NT2/D1 (cell line): ENCODE measurements around the gene ADGRE3.

ENCODE experiments used
- DNase-seq: peaks from one replicate; pipeline ENCODE4 v3.0.0-alpha.2; 2011; ENCODE audit warnings: low read depth, low spot score
- H3K27me3 ChIP-seq: 2 replicates; pipeline ENCODE4 v1.6.0; 2011; ENCODE audit warnings: mild to moderate bottlenecking; ENCODE audit not compliant: insufficient read length, insufficient read depth
- H3K36me3 ChIP-seq: 2 replicates; pipeline ENCODE4 v1.6.1; 2011; ENCODE audit warnings: mild to moderate bottlenecking, low read length, mixed read lengths; ENCODE audit not compliant: insufficient read depth, insufficient read length
- H3K4me1 ChIP-seq: 2 replicates; pipeline ENCODE4 v1.5.1; 2011; ENCODE audit not compliant: insufficient read depth, insufficient read length
- H3K4me3 ChIP-seq: 2 replicates; pipeline ENCODE4 v1.5.1; 2011; ENCODE audit warnings: low read depth; ENCODE audit not compliant: insufficient read length
- H3K9ac ChIP-seq: 2 replicates; pipeline ENCODE4 v1.6.0; 2011; ENCODE audit warnings: low read depth; ENCODE audit not compliant: insufficient read length
- H3K9me3 ChIP-seq: 2 replicates; pipeline ENCODE4 v1.5.1; 2011; ENCODE audit warnings: mild to moderate bottlenecking, low read length; ENCODE audit not compliant: insufficient read depth
- SUZ12 ChIP-seq: IDR thresholded peaks from 2 replicates; pipeline ENCODE4 v1.6.1; 2011; ENCODE audit not compliant: insufficient read length, insufficient read depth; ENCODE audit errors: extremely low read depth
- YY1 ChIP-seq: IDR thresholded peaks from 2 replicates; pipeline ENCODE4 v1.6.1; 2011; ENCODE audit not compliant: insufficient read length, insufficient read depth
- ZNF274 ChIP-seq: IDR thresholded peaks from 2 replicates; pipeline ENCODE4 v1.6.1; 2011; ENCODE audit warnings: mild to moderate bottlenecking, low read depth, low read length

The ADGRE3 gene

GRCh38 chr19:14683439-14683838 lies 8.8 kb upstream of the ADGRE3 start:
- H3K27me3 ChIP-seq = peaks cover 3% of the 10 kb centered on the region
- no peaks in the 10 kb centered on the region for H3K9me3 ChIP-seq
- H3K4me1 ChIP-seq = no peaks in the 10 kb centered on the region
- no peak for DNase-seq
- H3K9ac ChIP-seq = no peak overlapping the region
- H3K36me3 ChIP-seq = no peaks in the 10 kb centered on the region
- TF ChIP-seq SUZ12 (no peak), ZNF274 (no peak), YY1 (no peak)
- no peak overlapping the region for H3K4me3 ChIP-seq

GRCh38 chr19:14682084-14682483 lies 7.4 kb upstream of the ADGRE3 start:
- H3K9me3 ChIP-seq = no peaks in the 10 kb centered on the region
- H3K36me3 ChIP-seq = no peaks in the 10 kb centered on the region
- peaks cover 3% of the 10 kb centered on the region for H3K27me3 ChIP-seq
- no peak for DNase-seq
- TF ChIP-seq ZNF274 (no peak), YY1 (no peak), SUZ12 (no peak)
- no peak overlapping the region for H3K9ac ChIP-seq
- no peak overlapping the region for H3K4me3 ChIP-seq
- no peaks in the 10 kb centered on the region for H3K4me1 ChIP-seq

- peaks cover 3% of the 10 kb centered on the region for H3K27me3 ChIP-seq
- H3K4me3 ChIP-seq = no peak overlapping the region
- H3K9me3 ChIP-seq = no peaks in the 10 kb centered on the region
- DNase-seq = no peak
- no peak overlapping the region for H3K9ac ChIP-seq
- no peak for TF ChIP-seq ZNF274
- no peak for TF ChIP-seq YY1
- no peak for TF ChIP-seq SUZ12
- H3K4me1 ChIP-seq = no peaks in the 10 kb centered on the region
- no peaks in the 10 kb centered on the region for H3K36me3 ChIP-seq
Observed at GRCh38 chr19:14678199-14678598, 3.6 kb upstream of the ADGRE3 start.

DNA sequence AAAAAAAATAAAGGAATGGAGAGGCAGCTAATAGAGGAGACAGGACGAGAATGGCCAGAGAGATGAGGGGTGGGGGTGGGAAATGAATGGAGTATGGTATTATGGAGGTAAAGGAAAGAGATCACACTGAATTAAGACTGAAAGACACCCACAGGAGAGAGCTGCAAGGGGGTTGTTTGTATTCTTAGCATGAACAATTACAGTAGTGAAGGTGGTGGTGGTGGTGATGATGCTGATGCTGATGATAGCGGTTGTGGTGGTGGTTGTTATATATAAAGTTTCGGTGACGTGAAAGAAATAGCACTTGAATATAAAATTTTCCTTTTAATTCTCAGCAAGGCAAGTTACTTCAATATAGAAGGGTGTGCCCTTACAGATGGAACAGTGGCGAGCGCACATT lies 2.8 kb upstream of the ADGRE3 start:
- no peak for TF ChIP-seq SUZ12
- no peak for TF ChIP-seq YY1
- no peak for TF ChIP-seq ZNF274
- Histone ChIP-seq H3K9me3 (no peaks in the 10 kb centered on the region), H3K9ac (no peak overlapping the region), H3K4me3 (no peak overlapping the region), H3K4me1 (no peaks in the 10 kb centered on the region), H3K27me3 (peaks cover 3% of the 10 kb centered on the region), H3K36me3 (no peaks in the 10 kb centered on the region)
- DNase-seq = no peak

GRCh38 chr19:14676762-14677161 lies 2.1 kb upstream of the ADGRE3 start:
- DNase-seq = no peak
- no peaks in the 10 kb centered on the region for H3K36me3 ChIP-seq
- no peaks in the 10 kb centered on the region for H3K9me3 ChIP-seq
- no peaks in the 10 kb centered on the region for H3K4me1 ChIP-seq
- H3K9ac ChIP-seq = no peak overlapping the region
- H3K4me3 ChIP-seq = no peak overlapping the region
- H3K27me3 ChIP-seq = no peaks in the 10 kb centered on the region
- no peak for TF ChIP-seq YY1
- TF ChIP-seq ZNF274 = no peak
- no peak for TF ChIP-seq SUZ12

- TF ChIP-seq YY1 = no peak
- no peak for TF ChIP-seq SUZ12
- no peak for TF ChIP-seq ZNF274
- no peak for DNase-seq
Observed at GRCh38 chr19:14673088-14673487, 1.6 kb downstream of the ADGRE3 start.

DNA sequence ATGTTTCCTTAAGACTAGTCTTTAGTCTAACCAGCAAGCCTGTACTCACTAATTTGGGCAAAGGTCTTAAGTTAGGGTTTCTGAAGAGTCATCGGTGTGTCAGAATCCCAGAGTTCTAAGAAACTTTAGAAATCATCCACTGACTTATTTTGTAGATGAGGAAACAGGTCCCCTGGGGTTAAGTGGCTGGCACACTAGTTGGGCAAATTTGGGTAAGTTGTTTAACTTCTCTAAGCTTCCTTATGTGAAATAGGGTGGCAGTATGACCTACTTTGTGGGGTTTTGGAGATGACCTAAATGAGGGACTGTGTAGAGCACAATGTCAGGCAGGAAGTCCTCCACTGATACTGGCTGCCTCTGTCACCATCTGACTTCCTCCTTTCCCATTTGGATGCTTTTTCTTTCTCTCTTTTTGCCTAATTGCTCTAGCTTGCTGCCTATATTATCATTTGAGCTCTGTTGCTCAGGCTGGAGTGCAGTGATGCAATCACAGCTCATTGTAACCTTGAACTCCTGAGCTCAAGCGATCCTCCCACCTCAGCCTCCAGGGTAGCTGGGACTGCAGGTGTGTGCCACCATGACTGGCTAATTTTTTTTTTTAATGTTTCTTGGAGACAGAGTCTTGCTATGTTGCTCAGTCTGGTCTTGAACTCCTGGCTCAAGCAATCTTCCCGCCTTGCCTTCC lies 2.3 kb downstream of the ADGRE3 start:
- no peak for DNase-seq
- Histone ChIP-seq H3K4me1 (no peaks in the 10 kb centered on the region), H3K9me3 (peaks cover 12% of the 10 kb centered on the region; the same call in 1 of the 2 replicates), H3K36me3 (no peaks in the 10 kb centered on the region), H3K9ac (no peak overlapping the region), H3K4me3 (no peak overlapping the region), H3K27me3 (no peaks in the 10 kb centered on the region)
- TF ChIP-seq YY1 (no peak), SUZ12 (no peak), ZNF274 (no peak)

More at GRCh38 chr19:14673088-14673487, 1.6 kb downstream of the ADGRE3 start:
- no peaks in the 10 kb centered on the region for H3K4me1 ChIP-seq
- H3K27me3 ChIP-seq = no peaks in the 10 kb centered on the region
- no peak overlapping the region for H3K9ac ChIP-seq
- H3K9me3 ChIP-seq = peaks cover 12% of the 10 kb centered on the region; the same call in 1 of the 2 replicates
- H3K4me3 ChIP-seq = no peak overlapping the region
- H3K36me3 ChIP-seq = no peaks in the 10 kb centered on the region
